HG02870 (cell line): ENCODE results near the gene MECP2.

Source experiments
- ATAC-seq: cut with Tn5 transposase; IDR thresholded peaks from one replicate; pipeline ENCODE4 v1.9.1; 2021; ENCODE audit warnings: mild to moderate bottlenecking, moderate library complexity; ENCODE audit not compliant: unreplicated experiment

MECP2 gene

DNA sequence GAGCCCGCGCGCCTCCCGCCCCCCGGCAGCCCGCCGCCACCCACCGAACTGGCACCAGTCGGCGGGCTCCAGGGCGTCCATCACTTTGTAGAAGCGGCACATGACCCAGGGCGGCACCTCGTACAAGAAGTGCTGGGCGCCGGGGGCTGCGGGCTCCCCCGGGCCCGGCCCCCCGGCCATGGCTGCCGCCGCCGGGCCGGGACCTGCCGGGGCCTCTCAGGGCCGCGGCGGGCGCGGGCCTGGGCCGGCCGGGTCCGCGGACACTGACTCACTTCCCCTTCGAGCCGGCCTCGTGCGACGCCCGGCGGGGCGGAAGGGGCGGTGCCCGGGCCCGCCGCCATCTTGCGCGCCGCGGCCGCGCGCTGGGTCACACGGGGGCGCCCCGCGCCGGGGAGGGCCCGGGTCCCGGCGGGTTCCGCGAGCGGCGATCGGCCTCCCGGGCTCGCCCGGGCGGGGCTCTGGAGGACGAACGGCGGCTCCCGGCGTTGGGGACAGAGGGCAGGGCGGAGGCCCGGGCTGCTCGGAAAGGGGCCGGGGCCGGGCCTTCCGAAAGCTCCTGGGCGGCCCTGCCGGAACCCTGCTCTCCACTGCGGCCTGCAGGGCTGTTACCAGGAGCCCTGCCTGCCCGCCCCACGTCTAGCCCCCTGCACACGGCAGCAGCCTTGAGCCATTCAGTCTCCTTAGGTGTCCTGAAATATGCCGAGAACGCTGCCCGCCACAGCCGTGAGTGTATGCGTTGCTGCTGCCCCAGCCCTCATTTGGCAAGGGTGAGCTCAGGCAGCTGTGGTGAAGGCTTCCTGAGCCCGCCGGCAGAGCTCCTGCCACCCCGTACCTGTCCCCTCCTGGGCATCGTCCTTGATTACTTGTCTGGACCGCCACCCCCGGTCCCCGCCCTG is 77.6 kb downstream of the MECP2 start, which contains the start of gene IRAK1:
Gene IRAK1, minus strand, starts transcription at position 270 of the 896 bp plus-strand sequence. Its CDS starts 90 bp downstream, at position 180.
- ATAC-seq = peak; percentile 46

DNA sequence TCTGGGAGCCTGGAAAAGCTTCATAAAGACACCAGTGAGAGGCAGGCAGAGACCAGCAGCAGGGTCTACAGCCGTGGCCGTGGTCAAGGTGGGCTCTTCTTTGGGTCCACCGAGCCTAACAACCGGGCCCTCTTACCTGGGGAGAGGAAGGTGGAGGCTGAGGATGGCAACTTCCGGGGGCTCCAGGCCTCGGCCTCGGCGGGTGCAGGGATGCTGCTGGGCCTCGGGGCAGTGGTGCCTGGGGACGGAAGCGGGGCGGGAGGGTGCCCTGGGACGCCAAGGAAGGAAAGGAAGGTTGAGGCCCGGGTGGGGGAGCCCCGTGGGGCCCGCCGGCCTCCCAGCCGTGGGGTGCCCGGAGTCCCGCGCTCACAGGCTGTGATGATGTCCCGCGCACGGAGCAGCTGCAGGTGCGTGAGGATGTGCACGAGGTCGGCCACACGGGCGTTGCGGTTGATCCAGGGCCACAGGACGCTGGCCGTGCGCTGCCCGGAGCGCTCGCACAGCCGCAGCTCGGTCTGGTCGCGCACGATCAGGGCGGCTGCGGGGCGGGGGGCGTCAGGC is 78.4 kb downstream of the MECP2 start:
- no peak for ATAC-seq

DNA sequence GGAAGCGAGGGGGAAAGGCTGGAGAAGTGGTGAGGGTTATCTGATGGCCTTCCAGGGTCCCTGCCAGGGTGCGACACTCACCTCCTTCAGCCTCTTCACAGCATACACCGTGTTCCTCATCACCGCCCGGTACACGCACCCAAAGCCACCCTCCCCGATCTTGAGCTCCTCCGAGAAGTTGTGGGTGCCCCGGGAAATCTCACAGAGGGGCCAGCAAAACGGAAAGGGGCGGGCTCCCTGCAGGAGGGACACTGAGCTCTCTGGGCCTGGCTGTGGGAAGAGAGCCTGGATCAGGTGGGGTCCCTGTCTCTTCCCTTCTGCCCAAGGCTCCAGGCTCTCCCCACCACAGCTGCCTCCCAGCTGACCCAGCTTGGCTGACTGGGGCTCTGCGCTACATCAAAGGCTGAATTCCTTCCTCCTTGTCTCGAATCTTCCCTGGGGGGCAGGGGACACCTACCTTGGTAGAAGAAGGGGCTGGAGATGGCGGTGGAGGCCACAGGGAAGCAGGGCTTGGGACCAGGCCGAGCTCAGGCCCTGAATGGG is 78.9 kb downstream of the MECP2 start:
- no peak for ATAC-seq

DNA sequence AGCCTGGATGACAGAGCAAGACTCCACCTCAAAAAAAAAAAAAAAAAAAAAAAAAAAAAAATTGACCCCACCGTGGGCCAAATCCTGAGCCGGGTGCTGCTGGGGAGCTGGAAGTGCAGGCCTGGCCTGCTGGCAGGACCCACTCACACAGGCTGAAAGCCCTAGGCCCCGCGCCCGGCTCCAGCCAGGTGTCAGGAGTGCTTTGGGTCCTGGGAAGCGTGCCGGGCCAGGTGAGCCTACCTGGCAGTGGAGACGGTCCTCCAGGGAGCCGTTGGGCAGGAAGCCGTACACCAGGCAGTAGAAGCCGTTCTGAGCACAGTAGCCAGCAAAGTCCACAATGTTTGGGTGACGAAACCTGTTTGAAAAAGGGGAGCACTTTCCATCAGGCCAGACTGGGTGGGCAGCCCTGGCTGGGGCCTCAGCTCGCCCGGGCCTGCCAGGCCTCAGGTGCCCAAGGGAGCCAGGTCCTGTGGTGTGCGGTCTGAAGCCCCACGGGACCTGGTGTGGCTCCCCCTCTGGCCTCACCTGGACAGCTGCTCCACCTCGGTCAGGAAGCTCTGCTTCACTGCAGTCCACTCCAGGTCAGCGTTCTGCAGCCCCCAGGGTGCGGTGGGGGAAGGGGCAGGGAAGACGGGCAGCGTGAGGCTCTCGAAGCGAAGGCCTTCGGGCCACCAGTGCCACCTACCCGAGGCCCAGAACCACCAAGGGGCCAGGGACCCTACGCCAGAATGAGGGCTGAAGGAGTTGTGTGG is 79.6 kb downstream of the MECP2 start:
- no peak for ATAC-seq

DNA sequence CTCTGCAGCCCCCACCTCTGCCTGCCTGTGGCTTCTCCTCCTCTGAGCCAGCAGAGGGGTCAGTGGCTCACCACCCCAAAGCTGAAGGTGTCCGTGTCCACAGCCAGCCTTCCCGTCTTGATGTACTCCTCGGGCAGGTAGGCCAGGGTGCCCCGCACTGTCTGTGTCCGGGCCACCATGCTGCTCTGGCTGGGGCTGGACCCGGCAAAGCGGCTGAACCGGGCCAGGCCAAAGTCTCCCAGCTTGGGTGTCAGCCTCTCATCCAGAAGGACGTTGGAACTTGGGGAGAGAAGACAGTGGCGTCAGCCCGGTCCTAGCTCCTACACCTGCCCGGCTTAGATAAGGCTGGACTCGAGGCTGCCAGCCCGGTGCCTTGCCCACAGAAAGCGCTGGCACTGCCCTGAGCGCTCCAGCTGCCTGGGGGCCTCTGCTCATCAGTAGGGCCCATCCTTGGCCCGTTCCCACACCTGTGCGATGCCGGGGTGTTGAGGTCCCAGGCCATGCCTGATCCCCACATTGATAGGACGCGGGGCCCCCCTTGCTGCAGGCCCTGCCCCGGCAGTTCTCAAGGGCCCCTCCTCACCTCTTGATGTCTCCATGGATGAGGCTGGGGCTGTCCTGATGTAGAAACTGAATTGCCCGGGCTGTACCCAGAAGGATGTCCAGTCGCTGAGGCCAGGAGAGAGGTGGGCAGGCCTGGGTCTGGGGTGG is 81.0 kb downstream of the MECP2 start:
- no peak for ATAC-seq

DNA sequence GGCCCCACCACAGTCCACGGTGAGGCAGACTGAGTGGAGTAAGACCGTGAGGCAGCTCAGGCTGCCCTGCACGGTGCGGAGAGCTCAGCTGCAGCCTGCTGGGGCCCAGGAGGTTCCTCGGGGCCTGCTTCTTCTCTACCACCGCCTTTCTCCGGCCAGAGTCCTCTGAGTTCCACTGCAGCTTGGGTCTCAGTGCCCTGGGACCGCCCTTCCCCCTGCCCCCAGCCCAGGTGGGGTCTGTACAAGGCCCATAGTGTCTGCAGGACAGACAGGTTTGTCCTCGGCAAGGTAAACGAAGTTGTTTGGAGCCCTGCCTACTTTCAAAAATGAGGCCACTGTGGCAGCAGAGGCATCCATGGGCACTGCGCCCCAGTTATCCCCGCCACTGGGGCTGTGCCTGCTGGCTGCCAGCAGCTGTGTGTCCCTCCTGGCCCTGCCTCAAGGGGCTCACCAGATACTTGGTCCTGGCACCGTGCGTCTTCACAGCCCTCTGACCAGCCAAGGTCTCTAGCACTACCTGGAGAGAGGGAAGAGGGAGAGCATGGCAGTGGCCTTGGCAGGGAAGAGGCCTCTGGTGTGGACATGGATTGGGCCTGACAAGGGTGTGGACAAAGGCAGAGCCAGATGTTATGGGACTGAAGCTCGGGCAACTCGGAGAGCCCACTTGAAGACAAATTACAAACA is 81.8 kb downstream of the MECP2 start:
- ATAC-seq = no peak

DNA sequence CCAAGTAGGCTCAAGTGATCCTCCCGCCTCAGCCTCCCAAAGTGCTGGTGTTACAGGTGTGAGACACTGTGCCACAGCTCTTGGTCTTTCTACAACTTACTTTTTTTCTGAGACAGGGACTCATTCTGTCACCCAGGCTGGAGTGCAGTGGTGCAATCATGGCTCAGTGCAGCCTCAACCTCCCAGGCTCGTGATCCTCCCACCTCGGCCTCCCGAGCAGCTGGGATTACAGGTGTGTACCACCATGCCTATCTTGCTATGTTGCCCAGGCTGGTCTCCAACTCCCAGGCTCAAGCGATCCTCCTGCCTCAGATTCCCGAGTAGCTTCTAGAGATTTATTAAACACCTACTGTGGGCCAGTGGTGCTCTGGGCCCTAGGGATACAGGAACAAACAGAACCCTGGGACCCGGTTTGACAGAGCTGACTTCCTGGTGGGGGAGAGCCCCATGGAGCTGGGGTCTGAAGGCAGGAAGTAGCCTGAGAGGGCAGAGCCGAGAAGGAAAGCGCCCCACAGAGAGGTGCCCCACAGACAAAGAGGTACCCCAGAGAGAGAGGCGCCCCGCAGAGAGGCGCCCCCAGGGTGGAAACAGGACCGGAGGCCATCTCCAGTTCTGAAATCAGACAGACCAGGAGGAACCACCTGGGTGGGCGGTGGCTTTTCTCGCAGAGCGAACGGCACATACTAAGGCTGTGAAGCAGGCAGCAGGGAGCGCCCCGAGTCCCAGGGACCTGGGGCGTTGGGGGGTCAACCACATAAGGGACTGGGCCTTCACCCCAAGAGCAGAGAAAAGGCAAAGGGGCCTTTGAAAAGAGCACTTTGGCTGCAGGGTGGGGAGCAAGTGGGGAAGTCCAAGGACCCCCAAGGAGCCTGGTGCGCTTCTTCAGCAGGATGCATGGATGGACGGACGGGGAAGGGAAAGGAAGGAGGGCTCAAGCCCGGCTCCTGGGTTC is 82.8 kb downstream of the MECP2 start:
- no peak for ATAC-seq

DNA sequence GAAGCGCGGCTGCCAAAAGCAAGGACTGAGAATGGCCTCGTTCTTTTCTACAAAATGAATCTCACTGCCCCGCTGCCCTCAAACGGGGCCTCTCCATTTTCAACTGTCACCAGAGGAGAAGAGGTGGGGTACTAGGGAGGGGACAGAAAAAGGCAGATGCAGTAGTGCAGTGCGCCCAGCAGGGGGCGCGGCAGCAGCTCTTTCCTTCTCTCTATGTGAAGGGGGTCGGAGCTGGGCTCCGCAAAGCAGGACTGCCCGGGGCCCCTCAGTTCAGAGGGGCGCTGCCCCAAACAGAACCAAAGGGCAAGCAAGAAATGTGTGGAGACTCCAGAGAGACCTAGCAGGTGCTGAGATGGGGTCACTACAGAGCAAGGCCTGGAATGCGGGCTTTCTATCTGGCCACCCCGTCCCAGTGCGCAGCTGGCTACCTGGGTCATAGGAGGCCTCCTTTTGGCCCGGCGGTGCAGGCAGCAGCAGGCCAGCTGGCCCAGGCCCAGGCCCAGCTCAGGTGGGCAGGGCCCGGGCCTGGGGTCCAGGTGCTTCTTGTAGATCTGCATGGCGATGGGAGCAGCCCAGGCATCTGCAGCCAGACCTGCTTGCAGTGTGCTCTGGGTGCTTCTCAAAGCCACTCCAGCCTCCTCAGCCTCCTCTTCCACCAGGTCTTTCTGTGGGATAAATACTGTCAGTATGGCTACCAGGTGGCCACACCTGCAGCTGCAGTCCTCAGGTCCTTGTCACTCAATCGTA is 83.7 kb downstream of the MECP2 start:
- ATAC-seq = no peak

DNA sequence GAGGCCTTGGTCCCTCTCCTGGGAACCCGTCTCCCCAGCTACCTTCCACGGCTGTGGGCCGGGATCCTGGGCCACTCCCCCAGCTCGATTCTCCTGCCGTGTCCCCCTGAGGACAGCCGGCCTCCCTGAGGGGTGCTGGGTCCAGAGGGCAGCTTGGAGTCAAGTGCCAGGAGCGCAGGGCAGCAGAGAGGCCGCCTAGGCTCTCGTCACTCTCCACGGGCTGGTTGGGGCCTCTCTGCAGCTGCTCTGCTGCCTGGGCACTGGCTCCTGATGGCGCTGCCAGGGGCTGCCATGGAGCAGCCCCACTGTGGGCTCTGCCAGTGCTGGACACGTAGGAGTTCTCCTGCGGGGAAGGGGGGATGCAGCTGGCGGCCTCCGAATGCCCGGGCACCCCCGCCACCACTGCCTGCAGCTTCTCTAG is 84.5 kb downstream of the MECP2 start:
- no peak for ATAC-seq

DNA sequence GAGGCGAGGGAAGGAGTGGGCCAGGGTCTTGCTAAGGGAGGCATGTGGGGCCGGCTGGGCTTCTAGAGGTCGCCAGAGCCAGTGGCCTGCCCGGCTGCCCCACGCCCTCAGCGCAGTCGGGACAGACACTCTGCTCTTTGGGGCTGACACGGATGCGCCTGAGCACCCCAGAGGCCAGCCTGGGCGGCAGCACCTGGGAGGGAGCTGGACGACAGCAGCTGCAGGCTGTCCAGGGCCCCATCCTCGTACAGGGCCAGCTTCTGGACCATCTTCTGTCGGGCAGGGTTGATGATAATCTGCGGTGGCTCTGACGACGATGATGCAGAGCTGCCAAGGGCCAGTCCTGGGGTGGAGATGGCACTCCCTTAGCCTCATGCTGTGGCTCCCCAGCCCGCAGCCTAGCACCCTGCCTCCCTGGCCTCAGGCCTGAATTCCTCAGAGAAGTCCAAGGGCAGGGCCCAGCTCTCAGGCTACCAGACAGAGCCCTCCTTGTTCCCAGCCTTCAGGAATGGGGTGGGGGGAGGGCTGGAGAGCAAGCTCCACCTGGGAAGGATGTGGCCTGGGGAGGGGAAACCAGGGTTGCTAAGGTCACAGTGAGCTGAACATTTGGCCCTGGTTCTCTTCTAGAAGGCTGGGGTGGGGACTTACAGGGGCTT is 85.1 kb downstream of the MECP2 start:
- no peak for ATAC-seq

DNA sequence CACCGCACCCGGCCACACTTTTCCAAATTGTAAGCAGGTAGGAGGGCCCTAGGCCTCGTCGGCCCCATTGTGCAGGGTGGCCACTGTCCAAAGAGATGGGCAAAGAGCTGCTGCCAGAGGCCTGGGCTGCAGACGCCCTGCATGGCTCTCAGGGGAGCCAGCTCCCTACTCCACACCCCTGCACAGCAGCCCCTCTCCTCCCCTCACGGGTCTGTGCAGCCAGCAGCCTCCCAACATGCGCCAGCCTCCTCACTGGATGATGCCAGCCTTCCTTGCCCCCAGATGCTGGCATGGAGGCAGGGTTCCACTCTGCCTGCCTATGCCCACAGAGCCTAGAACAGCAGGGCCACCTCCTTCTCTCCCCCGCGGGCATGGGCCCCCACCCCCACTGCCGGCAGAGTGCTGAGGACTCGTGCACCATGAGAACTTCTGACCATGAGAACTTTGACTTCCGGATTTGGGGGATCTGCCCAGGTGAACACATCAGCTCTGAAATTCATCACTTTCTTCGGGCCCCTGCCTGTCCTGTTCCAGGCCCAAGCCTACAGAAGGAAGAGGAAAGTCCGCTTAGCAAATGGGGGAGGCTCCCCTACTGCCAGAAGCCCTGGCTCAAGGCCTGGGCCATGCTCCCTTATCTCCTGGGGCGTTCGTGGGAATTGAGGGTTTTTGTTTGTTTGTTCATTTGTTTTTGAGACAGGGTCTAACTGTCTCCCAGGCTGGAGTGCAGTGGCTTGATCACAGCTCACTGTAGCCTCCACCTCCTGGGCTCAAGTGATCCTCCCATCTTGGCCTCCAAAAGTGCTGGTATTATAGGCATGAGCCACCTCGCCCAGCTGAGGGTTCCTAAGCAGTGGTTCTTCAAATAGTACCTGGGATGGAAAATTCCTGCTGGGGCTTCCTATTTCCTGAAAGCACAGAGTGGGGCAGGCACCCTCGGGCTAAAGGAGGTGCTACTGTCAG is 85.9 kb downstream of the MECP2 start:
- no peak for ATAC-seq

DNA sequence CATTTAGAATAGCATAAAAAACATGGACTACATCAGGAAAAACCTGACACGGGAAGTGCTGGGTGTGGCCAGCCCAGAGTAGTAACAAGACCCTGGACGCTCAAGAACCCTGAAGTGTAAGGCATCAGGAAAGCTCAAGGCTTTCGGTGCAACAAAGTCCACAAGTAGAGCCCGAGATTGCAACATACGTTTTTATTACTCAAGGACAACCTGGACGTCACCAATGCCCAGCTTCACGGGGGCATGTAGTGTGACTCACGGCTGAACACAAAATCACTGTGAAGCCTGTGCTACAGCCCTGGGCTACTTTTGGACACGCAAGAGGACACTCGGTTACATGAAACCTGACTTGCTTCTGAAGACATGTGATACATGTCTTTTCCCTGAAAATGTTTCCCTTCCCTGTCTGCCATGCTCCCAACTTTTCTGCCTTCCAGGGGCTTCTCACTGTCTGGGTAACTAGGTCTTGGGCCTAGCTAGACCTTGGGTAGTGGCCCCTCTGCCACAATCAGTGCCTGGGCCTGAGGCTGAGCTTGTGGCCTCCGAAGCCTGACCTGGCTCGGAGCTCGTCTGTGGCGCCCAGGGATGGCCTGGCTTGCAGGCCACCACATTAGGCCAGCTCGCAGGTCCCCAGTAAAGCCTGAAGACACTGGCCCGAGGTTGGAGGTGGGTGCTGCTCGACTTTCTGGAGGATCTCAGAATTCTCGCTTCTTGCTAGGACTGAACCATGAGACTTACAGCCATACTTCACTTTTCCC is 87.0 kb downstream of the MECP2 start:
- no peak for ATAC-seq

DNA sequence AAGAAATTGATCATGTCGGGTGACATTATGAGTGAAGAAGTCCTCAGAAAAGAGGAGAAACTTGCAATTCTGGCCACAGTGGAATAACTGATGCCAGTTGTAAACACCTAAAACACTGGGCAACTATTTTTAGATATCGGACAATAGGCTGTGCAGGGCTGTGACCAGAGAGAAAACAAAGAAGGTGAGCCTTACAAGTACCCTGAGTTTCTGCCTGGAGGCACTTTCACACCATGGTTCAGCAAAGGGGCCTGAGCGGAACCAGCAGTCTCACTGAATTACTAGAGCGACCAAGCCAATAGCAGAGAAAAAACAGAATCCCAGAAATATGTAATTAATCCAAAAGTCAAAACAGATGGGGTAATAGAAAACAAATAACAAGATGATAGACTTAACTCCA is 89.0 kb downstream of the MECP2 start:
- ATAC-seq = no peak

DNA sequence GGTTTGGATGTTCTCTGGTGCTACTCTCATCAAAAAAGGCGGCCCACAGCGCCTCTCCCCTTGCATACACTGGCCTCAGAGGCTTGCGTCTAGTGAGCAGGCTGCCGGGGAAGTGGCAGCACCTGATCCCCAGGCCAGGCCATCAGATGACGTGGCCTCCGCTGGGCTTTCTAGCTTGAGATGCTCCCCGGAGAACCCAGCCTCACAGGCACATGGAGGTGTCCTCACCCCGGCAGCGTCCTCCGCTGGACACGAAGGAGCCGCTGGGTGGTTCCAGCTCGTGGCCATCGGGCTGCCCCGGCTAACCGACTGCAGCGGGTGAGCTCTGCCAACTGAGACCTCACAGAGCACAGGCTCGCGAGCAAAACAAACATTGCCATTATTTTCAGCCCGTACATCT is 90.6 kb downstream of the MECP2 start:
- no peak for ATAC-seq

DNA sequence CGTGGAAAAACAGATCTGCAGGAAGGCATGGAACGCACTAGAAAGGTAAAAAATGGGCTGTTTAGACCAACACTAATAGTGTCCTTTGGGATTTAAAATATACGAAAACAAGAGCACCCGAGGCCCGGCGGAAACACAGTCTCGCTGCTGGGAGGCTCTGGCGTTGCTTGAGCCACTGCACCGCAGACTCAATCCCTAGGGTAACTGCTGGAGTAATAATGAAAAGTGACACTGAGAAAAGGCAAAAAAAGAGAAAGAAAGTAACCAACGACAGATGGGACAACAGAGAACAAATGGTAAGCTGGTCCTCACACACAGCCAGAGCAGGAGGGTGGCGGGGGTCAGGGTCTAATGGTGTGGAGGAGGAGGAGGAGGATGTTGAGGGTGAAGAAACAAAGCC is 93.2 kb downstream of the MECP2 start:
- ATAC-seq = no peak

DNA sequence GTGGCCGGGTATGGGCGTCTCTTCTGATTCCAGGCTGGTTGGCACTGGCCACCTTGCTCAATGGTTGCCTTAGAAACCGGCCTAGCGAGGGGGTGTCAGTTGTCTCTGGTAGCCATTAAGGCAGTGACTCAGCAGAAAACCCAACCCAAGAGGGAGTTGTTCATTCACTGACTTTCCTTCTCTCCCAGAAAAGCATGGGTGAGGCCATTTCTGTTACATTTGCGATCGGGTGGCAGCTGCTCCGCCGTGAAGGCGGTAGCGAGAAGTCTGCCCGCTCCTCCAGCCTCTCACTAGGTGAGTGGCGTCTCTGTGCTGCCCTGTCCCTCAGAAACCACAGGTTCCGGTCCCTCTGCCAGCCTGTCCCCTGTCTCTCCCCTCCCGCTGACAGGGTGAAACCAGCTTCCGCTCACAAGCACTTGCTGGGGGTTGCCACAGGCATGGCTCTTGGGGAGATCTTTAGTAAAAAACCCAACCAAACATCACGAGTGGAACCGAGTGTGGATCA is 95.2 kb downstream of the MECP2 start:
- ATAC-seq = no peak
